Esophagus squamous epithelium (tissue), 4 donors: ENCODE results near the gene RGS9.

ENCODE experiments used
- POLR2A ChIP-seq, 4 donors: fragments of 450-650 bp; IDR thresholded peaks; one replicate each; pipeline ENCODE4 v1.6.1; 2017; ENCODE audit warnings: antibody characterized with exemption in 4 of 4, mild to moderate bottlenecking in 4 of 4, moderate library complexity in 3 of 4
- TF ChIP-seq, protein P1 (sequence below), 6 experiments: fragments of 450-650 bp in 4 of 6; fragments of 200-600 bp in 2 of 6; sonication (generic) in 2 of 6; IDR thresholded peaks; one replicate each; pipeline ENCODE4 v1.5.1; 2016 to 2019; ENCODE audit warnings: antibody characterized with exemption in 6 of 6, mild to moderate bottlenecking in 4 of 6, moderate library complexity in 4 of 6

DNA sequence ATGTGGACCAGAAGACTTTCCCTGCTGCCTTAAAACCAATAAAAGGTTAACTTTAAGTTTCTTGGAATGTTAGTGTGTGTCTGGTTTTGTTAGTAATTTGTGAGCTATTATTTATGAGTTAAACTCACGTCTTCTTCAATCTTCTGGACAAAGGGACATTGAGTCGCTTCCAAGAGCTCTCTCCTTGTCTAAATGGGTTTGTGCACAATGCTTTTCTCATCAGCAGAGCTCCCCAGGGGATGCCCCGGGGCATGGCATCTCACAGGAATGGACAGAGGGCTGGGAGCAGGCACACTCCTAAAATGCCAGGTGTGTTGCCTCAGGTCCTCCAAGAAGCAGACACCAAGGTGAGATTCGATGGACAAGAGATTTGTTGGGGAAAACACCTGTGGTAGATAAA is 90.5 kb downstream of the RGS9 start:
- TF ChIP-seq, protein P1, sequence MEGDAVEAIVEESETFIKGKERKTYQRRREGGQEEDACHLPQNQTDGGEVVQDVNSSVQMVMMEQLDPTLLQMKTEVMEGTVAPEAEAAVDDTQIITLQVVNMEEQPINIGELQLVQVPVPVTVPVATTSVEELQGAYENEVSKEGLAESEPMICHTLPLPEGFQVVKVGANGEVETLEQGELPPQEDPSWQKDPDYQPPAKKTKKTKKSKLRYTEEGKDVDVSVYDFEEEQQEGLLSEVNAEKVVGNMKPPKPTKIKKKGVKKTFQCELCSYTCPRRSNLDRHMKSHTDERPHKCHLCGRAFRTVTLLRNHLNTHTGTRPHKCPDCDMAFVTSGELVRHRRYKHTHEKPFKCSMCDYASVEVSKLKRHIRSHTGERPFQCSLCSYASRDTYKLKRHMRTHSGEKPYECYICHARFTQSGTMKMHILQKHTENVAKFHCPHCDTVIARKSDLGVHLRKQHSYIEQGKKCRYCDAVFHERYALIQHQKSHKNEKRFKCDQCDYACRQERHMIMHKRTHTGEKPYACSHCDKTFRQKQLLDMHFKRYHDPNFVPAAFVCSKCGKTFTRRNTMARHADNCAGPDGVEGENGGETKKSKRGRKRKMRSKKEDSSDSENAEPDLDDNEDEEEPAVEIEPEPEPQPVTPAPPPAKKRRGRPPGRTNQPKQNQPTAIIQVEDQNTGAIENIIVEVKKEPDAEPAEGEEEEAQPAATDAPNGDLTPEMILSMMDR (IDR thresholded peaks at IDR 0.05), result no peak
- TF ChIP-seq POLR2A (IDR thresholded peaks at IDR 0.05), result no peak
